ENCODE data around the gene KLRG1. TPM values are rescaled to one million over a fixed set of nuclear protein-coding genes. Genes with fewer than 3 reads are reported as not detected.

KLRG1 gene
- total RNA-seq, 4 donors from 2014 or later, result 0.46 to 1.9 (median 1.4) TPM

GRCh38 chr12:9050521-9051157 is 61.3 kb downstream of the KLRG1 start:
- DNase-seq (no peak), ATAC-seq (no peak)
- H3K36me3 ChIP-seq, result no peaks in the 10 kb centered on the region
- no peak overlapping the region for H3K27ac ChIP-seq
- TF ChIP-seq POLR2A (IDR thresholded peaks at IDR 0.05) (no peak), CTCF (IDR thresholded peaks at IDR 0.05 in 4 of 5, conservative IDR thresholded peaks at IDR 0.05 in 1 of 5) (no peak)
- no peaks in the 10 kb centered on the region for H3K9me3 ChIP-seq
- H3K4me3 ChIP-seq, result no peak overlapping the region
- in situ Hi-C loops (cut with MboI; ENCODE audit: low sequenced_read_pairs in 4 of 4), result loop anchor here in 2 of 4 donors (5.0 to 25.0 kb wide), 2 partner anchors 98 to 363 kb away; partner anchors contain the start of gene RIMKLB (in 1 of the 2)
- intact Hi-C loops (cut with DNase I; ENCODE audit: low total_unique reads), result no loop called here
- H3K27me3 ChIP-seq, result no peaks in the 10 kb centered on the region
- no peaks in the 10 kb centered on the region for H3K4me1 ChIP-seq

- H3K36me3 ChIP-seq, result no peaks in the 10 kb centered on the region
- no peaks in the 10 kb centered on the region for H3K9me3 ChIP-seq
- no peak for TF ChIP-seq CTCF (IDR thresholded peaks at IDR 0.05 in 4 of 5, conservative IDR thresholded peaks at IDR 0.05 in 1 of 5)
- TF ChIP-seq POLR2A (IDR thresholded peaks at IDR 0.05), result no peak
- no peaks in the 10 kb centered on the region for H3K4me1 ChIP-seq
- no peak overlapping the region for H3K27ac ChIP-seq
- H3K27me3 ChIP-seq, result no peaks in the 10 kb centered on the region
- DNase-seq, result no peak
- no peak for ATAC-seq
- H3K4me3 ChIP-seq, result no peak overlapping the region
- intact Hi-C loops (cut with DNase I; ENCODE audit: low total_unique reads), result no loop called here
- in situ Hi-C loops (cut with MboI; ENCODE audit: low sequenced_read_pairs in 4 of 4), result loop anchor here in 2 of 4 donors (5.0 to 25.0 kb wide), 2 partner anchors 99 to 364 kb away; partner anchors contain the start of gene RIMKLB (in 1 of the 2)
Measured at GRCh38 chr12:9051158-9051550, 61.8 kb downstream of the KLRG1 start.

GRCh38 chr12:9052610-9053009 is 63.3 kb downstream of the KLRG1 start:
- DNase-seq (no peak), ATAC-seq (no peak)
- H3K27ac ChIP-seq, result no peak overlapping the region
- no peak overlapping the region for H3K4me3 ChIP-seq
- H3K36me3 ChIP-seq, result no peaks in the 10 kb centered on the region
- in situ Hi-C loops (cut with MboI; ENCODE audit: low sequenced_read_pairs in 4 of 4) (loop anchor here in 2 of 4 donors (5.0 to 25.0 kb wide), 2 partner anchors 100 to 365 kb away; partner anchors contain the start of gene RIMKLB (in 1 of the 2)), intact Hi-C loops (cut with DNase I; ENCODE audit: low total_unique reads) (no loop called here)
- no peak for TF ChIP-seq CTCF (IDR thresholded peaks at IDR 0.05 in 4 of 5, conservative IDR thresholded peaks at IDR 0.05 in 1 of 5)
- no peaks in the 10 kb centered on the region for H3K4me1 ChIP-seq
- no peaks in the 10 kb centered on the region for H3K9me3 ChIP-seq
- no peaks in the 10 kb centered on the region for H3K27me3 ChIP-seq

Other genes with a start within 250 kb of the KLRG1 start
- gene A2ML1, start 166.9 kb upstream of the KLRG1 start, total RNA-seq, result not detected
- 10 to 100 TPM; 21.9 to 33.5 (median 30.1) TPM for gene PHC1, start 75.0 kb upstream of the KLRG1 start, total RNA-seq
- 10 to 100 TPM; 46.6 to 75.3 (median 66.0) TPM for gene M6PR, start 39.9 kb upstream of the KLRG1 start, total RNA-seq
- gene A2M, start 126.4 kb downstream of the KLRG1 start, total RNA-seq, result 100 to 1,000 TPM in 3 of 4 donors, 10 to 100 TPM in 1; 77.1 to 135 (median 126) TPM
- under 1 TPM in 2 of 4 donors, not detected in 2; 0.07 to 0.46 TPM for gene PZP, start 218.8 kb downstream of the KLRG1 start, total RNA-seq

All from gastrocnemius medialis (tissue), 4 donors.